GM19463 (cell line): ENCODE results near the gene POLE4.

Experiments
- ATAC-seq: cut with Tn5 transposase; IDR thresholded peaks from one replicate; pipeline ENCODE4 v1.9.1; 2021; ENCODE audit warnings: mild to moderate bottlenecking, moderate library complexity; ENCODE audit not compliant: unreplicated experiment

The POLE4 gene, protein sequence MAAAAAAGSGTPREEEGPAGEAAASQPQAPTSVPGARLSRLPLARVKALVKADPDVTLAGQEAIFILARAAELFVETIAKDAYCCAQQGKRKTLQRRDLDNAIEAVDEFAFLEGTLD

DNA sequence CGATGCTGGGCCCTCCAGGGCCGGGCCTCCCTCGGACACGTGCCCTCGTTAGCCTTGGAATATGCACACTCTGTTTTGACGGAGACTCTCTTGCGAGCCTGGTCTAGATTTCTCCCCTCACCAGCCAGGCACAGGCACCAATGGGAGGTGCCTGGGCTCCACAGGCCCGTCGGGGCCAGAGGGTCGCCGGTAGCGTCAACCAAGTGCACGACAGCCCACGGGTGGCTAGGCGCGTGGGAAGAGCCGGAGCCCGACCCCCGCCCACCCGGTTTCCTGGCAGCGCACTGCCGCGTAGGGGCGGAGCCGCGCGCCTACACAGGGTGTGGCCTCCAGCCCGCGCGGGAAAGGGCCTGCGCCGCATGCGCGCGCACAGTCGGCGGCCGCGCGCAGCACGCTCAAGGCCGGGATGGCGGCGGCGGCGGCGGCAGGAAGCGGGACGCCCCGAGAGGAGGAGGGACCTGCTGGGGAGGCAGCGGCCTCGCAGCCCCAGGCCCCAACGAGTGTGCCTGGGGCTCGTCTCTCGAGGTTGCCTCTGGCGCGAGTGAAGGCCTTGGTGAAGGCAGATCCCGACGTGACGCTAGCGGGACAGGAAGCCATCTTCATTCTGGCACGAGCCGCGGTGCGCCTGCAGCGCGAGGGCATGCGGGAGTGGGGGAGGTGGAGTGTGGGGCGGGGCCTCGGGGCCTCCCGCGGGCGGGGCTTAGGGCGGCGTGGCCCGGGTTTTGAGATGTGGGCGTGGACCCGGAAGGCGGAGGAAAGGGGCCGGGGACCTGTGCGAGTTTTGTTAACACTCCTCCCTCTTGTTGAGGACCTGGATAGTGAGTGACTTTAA lies at the start of gene POLE4:
TSS of gene POLE4 (plus strand) at position 370 of the 832 bp plus-strand sequence. CDS start at position 407, 37 bp downstream.
- peak; percentile 90 for ATAC-seq

DNA sequence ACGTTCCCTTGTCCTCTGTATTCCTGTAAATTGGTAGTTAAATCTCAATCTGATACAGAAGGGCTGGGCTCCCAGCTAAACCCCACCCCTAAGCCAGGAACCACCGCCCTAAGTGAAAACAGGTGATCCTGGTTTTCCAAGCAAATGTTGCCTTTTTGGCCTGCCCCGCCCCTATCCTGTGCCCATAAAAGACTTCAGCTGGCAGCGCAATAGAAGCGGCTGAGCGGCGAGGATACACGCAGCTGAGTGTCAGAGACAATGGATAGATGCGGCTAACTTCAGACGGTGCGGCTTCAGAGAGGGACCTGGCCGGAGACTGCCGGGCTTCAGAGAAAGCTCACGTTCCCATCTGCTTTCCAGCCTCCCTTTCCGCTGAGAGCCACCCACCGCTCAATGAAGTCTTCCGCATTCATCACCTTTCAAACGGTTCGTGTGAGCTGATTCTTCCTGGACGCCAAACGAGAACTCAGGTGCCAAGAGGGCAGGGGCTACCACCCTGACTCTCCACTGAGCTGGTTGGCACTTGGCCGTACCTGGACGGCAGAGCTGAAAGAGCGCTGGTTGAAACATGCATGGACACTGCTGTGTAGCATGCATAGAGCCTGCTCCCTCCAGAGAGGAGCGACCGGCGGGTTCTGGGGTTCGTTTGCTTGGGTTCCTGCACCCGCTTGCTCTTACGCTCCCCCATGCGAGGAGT lies 49.5 kb upstream of the POLE4 start:
- ATAC-seq, result no peak

DNA sequence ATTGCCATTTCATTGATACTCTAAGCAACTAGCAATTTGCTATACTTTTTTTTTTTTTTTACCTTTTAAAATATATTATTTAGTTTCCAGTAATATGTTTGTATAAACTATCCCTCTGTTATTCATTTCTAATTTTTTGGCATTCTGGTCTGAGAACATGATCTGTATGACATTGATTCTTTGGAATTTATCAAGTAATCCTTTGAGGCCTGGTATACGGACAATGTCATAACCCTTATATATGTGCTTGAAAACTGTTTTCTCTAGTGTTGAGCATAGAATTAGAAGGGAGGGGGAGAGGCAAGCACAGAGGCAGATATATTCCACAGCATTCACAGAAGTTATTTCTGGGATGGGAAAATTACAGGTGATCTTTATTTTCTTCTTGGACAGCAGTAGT lies 48.2 kb upstream of the POLE4 start:
- no peak for ATAC-seq

DNA sequence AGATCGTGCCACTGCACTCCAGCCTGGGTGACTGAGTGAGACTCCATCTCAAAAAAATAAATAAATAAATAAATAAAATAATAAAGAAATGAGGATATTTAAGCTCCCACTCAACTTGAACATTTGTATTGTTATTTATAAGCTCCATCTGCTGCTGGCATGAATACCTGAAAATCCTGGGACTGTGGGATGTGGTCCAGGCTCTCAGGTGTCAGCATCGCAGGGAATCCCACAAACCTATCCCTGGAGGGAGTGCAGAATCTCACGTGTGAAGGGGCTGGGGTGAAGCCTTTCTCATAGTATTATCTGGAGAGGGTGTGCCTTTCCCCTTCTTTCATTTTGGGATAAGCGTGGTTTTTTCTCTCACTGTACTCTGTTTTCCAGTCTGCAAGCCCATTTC lies 47.4 kb upstream of the POLE4 start:
- no peak for ATAC-seq

DNA sequence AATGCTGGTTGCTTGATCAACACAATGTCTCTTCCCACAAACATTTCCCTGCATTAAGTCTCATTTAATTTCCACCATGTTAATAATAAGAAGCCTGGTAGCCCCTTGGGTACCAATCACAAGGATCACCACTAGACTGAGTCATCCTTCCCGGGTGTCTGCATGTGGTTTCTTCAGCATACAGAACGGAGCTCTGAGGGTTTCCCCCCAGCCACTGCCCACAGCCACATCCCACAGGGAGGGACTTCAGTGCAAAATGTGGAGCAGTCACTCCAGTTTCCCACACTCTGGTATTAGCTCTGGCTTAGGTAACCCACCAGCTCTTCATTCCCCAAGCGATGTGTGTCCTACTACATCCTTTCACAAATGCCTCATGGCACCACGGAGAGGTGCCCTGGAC lies 42.7 kb upstream of the POLE4 start:
- peak; percentile 53 for ATAC-seq

DNA sequence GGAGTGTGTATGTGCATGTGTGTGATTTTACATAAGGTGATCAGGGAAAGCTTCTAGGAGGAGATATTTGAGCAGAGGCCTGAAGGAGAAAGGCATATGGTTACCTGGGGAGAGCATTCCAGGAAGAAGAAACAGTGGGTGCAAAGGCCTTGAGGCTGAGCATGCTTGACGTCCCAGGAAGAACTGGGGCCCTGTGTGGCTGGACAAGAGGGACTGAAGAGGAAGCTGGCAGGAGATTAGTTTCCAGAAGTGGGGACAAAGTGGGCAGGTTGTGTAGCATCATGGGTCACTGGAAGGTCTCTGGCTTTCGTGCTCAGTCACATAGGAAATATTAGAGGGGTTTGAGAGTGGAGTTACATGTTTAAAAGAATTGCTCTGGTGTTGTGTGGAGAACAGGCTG lies 42.0 kb upstream of the POLE4 start:
- ATAC-seq, result no peak

DNA sequence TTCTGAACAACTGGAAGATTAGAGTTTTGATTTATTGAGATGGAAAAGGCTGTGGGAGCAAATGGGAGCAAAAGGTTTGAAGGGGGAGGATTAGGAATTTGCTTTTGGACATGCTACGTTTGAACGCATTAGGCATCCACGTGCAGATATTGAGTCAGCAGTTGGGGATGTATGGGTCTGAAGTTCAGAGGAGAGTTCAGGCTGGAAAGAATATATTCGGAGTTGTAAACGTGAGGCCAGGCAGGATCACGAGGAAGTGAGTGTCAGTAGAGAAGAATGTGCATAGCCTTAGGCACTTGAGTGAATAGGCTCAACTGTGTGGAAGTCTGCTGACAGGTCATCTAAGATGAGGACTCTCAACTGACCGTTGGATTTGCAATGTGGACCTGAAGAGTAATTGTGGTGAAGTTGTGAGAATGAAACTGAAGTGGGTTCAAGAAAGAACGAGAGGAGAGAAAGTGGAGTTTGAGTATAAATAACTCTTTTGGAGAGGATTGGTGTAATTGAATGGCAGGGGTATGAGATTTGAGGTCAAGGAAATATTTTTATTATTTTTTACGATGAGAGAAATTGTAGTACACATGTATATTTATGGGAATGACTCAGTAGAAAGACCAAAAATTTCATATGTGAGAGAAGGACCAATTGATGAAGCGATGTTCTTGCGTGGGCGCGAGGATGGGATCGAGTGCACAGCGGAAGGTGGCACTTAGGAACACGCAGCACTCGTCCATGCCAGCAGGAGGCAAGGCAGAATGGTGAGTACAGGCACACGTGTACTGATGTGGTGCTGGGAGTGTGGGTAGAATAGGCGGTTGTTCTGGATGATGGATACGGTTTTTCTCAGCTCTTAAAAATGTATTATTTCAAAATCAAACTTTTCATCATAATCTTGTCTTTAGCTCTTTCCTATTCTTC lies 40.5 kb upstream of the POLE4 start:
- ATAC-seq, result no peak

DNA sequence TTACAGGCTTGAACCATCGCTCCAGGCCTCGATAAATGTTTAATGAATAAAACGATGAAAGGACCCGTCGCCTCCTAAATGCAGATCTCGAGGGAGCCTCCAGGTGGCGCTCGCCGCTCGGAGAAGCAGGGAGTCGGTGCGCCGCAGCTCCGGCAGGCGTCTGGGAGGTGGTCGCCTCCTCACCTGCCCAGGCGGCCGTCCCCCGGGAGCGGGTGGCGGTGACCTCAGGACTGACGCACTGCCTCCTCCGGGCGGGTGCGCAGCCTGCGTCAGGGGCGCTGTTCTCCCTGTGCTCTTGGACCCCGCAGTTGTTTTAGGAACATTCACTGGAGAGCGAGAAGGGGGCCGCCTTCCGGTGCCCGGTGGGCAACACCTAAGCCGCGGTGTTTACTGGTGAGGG lies 38.6 kb upstream of the POLE4 start:
- ATAC-seq, result peak; percentile 55

DNA sequence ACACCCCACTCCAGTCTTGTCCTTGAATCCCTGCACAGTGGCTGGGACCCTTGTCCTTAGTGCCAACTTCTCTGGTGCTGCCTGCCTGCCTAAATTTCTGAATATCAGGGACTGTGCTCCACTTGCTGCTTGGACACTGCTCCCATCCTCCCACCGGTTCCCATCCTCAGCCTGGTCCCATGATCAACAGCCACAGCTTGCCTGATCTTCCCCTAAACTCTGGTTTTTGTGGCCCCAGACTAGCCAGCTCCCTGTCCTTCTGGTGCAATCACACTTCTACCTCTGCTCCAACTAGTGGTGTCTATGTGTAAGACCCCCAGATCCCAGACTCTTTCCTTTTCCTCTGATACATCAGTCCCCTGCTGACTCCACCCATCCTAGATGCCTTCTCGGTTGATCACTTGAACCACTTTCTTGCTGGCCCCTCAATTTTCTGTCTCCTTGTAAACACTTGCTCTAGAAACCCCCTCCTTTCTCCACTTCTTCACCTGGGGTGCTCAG lies 37.2 kb upstream of the POLE4 start:
- no peak for ATAC-seq

DNA sequence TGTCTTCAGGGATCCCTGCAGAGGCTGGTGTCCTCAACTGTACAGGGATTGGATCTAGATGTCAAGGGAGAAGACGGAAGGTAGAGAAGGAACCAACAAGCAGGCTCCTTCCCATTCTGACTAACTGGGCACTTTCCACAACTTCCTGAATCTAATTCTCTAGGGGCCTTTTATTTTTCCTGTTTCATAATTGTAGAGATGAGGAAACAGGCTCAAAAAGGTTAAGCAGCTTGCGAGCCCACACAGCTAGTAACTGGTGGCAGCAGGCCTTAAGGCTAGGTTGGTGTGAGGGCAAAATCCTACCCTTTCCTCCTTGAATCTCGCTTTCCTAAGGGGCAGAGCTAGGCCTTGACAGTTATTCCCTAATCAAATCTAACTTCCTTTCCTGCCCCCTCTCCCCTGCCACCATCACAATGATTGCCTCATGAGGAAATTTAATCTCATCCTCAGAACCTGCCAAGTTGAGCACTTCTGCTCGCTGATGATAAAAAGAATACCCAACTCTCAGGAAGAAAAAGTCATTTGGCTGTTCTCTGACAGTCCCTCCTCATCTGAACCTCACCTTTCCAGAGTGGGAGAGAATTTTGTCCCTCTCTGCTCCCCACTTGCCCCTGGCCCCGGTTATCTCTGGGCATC lies 35.7 kb upstream of the POLE4 start:
- ATAC-seq, result no peak

DNA sequence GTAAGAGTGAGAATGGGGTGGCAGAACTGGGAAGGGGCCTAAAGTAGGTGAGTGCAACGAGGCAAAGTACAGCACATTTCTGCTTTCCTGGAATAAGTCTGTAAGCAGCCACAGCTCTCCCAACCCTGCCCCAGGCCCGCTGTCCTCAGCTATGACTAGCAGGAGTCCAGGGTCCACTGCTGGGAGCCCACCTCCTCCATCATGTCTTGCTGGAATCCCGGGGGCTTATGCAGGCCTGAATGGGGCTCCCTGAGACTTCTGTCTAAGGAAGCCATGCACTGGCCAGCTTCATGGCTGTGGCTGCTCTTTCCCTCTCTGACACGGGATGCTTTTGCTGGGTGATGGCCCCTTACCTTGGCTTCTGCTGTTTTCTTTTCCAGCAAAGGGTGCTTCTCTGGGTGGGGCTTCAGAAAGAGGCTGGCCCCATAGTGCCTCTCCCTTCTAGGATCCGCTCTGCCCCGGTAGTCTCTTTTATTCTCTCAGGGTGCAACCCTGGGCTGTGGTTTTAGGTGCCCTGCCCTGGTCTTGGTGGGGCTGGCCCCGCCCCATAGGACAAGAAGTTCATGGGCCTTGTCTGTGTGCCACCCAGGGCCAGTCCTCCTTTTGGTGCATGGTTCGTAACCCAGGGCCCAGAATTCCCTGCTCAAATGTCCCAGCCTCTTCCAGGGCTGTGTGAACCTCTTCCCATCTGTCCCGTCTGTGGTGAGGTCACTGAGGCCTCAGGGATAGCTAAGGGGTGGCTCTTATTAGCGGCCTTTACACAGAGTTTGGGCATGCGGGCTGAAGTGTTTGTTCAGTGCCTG lies 33.8 kb upstream of the POLE4 start:
- no peak for ATAC-seq

DNA sequence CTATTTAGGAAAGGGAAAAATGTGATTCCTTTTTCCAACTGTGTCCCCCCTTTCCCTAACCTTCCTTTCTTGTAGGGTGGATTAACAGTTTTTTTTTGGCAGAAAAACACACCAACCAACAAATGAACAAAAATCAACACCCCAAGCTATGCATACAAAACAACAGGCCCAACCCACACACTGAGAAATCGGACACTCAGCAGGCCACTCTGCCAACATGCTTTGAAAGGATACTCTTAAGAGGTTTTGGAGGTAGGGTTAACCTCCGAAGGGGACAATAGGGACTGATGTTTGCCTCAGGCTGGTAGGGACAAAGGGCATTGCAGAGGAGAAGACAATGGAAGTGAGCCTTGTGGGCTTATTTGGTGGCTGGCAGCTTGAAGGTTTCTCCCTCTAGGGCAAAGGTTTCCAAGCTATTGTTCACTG lies 33.1 kb upstream of the POLE4 start:
- ATAC-seq, result no peak

DNA sequence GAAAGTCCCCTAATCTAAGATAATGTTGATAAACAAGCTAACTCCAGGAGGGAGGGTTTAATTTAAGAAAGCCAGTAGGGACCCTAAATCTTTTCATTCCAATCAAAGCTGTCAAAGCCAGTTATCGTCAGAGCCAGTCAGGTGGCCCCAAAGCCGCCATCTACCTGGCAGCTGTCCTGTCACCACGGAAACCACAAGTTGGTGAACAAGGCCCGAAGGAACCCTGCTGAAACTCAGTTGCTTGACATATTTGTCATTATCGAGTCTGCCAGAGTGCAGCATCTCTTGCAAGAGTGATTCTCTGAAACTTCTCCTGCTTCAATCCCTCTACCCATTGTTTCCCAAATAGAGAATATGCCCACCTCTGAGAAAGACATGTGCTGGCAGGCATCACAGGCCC lies 30.8 kb upstream of the POLE4 start:
- no peak for ATAC-seq

DNA sequence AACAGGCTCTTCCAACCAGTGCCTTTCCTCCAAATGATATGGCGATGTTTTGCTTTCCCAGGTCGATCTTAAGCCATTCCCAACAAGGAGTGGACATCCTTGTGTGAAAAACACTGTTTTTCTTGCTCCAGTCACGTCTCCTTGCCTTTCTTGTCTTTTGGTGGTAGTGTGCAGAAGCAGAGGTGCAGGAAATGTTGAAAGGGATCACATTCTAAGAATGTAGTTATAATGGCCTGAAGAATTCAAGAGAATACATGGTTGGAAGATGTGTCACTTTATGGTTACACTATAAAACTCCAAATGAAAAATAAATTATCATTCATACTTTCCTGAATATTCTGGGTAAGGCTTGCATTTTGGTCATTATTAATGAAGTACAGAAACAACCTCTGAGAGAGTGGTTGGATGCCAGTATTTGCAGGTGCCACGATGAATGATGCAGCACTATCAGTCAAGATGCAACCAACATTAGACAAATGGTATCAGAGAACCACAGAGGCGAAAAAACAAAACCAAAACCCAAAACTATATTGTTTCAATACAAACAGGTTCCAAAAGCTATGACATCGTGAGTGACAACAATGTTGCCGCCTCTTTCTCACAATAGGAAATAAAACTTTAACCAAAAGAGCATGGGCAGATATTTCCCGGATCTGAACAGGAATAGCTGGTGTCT lies 27.5 kb upstream of the POLE4 start:
- ATAC-seq, result no peak

DNA sequence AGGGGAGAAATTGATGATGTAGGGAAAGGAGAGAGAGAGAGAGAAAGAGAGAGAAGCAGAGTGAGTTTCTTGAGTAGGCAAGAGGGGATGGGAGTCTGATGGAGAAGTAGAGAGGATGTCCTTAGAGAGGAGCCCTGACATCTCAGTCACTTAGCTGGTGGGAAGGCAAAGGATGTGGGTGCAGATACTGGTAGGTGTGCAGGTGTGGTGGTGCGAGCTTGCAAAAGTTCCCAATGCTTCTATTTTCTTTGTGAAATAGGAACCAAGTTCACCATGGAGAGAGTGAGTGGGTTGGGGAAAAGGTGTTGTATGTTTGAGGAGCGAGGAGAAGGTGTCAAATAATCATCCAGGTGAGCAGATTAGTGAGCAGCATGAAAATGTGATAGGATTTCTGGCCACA lies 26.5 kb upstream of the POLE4 start:
- ATAC-seq, result no peak

DNA sequence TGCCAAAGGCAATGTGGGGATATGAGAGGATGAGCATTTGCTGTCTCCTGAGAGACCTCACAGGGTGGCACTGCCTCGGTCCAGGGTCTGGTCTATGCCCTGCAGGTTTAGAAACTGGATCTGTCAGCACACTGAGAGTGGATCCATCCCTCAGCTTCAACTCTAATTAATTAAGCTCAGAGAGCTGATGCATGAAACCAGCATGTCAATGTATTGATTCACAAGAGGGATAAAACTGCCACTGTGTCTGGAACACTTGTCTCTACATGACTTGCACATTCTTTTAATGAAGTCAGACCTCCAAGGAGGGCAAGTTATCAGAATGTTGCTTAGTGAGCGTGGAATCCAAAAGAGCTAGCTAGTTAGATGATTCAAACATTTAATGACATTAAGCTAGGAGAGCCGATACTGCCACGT lies 22.5 kb upstream of the POLE4 start:
- no peak for ATAC-seq

DNA sequence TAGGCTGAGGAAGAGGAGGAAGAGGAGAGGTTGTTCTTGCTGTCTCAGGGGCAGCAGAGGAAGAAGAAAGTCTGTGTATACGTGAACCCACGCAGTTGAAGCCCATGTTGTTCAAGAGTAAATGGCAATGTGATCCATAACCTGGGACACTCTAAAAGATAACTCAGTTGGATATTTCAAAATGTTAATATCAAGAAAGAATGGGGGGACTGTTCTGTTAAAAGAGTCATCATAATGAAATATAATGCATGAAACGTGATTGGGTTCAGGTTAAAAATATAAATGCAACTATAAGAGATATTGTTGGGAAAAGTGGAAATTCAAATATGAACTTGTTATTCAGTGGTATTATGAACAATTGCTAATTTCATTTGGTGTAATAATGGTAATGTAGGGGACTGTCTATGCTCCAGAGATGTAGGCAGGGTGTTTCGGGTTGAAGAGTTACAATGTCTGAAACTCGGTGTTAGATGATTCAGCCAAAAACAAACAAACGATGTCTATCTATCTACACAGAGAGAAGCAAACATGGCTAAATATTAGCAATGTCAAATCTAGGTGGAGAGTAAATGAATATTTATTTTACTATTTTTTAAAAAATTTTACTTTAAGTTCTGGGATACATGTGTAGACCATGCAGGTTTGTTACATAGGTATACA lies 21.1 kb upstream of the POLE4 start:
- no peak for ATAC-seq

DNA sequence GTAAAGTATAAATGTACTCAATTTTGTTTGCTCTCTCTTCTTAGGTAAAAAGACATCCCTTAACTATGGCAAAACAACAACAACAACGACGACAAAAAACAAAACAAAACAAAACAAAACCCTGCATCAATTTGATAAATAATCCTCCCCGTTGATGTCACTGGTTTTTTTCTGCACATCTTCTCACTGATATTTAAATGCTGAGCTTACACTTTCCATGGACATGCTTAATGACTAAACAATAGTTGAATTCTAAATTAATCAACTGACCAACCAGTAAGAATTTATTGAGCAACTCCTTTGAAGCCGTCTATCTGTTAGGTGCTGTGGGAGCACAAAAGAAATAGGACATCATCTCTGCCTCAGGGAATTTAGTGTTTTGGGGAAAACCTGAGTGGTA lies 20.2 kb upstream of the POLE4 start:
- no peak for ATAC-seq
